Upper lobe of left lung (tissue), 6 donors: ENCODE results near the gene BSPRY. TPM values are rescaled to one million over a fixed set of nuclear protein-coding genes. Genes with fewer than 3 reads are reported as not detected.

Experiments
- ATAC-seq, 2 donors: fragments of 200-7000 bp; cut with Tn5 transposase; one replicate each; pipeline ENCODE4 v1.9.1; 2022; ENCODE audit warnings: mild to moderate bottlenecking in 2 of 2, moderate library complexity in 2 of 2; ENCODE audit not compliant: low FRiP score in 2 of 2
- DNase-seq, 2 donors: peaks; one replicate each; pipeline ENCODE4 v3.0.0-alpha.2; 2019 to 2020
- H3K27ac ChIP-seq, 4 donors: fragments of 200-600 bp; sonication (generic); one replicate each; pipeline ENCODE4 v1.5.1; 2016 to 2019
- H3K27me3 ChIP-seq, 4 donors: fragments of 200-600 bp; sonication (generic); one replicate each; pipeline ENCODE4 v1.5.1; 2017 to 2019
- H3K36me3 ChIP-seq, 4 donors: fragments of 200-600 bp; sonication (generic); one replicate each; pipeline ENCODE4 v1.5.1; 2016 to 2019
- H3K4me1 ChIP-seq, 4 donors: fragments of 200-600 bp; sonication (generic); one replicate each; pipeline ENCODE4 v1.5.1; 2018 to 2019
- H3K4me3 ChIP-seq, 4 donors: fragments of 200-600 bp; sonication (generic); one replicate each; pipeline ENCODE4 v1.5.1; 2017 to 2019; ENCODE audit warnings: mild to moderate bottlenecking in 2 of 4, moderate library complexity in 1 of 4
- H3K9me3 ChIP-seq, 4 donors: fragments of 200-600 bp; sonication (generic); one replicate each; pipeline ENCODE4 v1.5.1; 2018 to 2019
- CTCF ChIP-seq, 6 experiments: fragments of 450-650 bp in 4 of 6; fragments of 200-600 bp in 2 of 6; sonication (generic) in 2 of 6; IDR thresholded peaks; one replicate each; pipeline ENCODE4 v1.5.1; 2016 to 2019; ENCODE audit warnings: antibody characterized with exemption in 6 of 6
- EP300 ChIP-seq, 4 donors: sonication (generic); formaldehyde crosslinking; IDR thresholded peaks; one replicate each; pipeline ENCODE4 v1.5.1; 2017; ENCODE audit warnings: antibody characterized with exemption in 4 of 4, control low read depth in 2 of 4
- POLR2A ChIP-seq, 4 donors: fragments of 450-650 bp; IDR thresholded peaks; one replicate each; pipeline ENCODE4 v1.5.1; 2016 to 2017; ENCODE audit warnings: antibody characterized with exemption in 4 of 4, mild to moderate bottlenecking in 2 of 4
- POLR2AphosphoS5 ChIP-seq, 2 donors: sonication (generic); formaldehyde crosslinking; IDR thresholded peaks; one replicate each; pipeline ENCODE4 v1.5.1; 2017; ENCODE audit warnings: antibody characterized with exemption in 2 of 2
- WGBS, 2 donors: methylation state at CpG; one replicate each; pipeline ENCODE4 v1.1.5; 2017 to 2018; 5-methylcytosine and 5-hydroxymethylcytosine counted together
- total RNA-seq, 6 donors: library from RNA; depleted of rRNA in 4 of 6; stranded (reverse); fragments of >200 nt in 4 of 6; gene quantifications; one replicate each; pipeline versions ENCODE4 v1.1.0 to v1.2.1, GENCODE V29; 2016 to 2021
- donor health status: DM: no; HTN: no; CAD: no; lungs with moderate emphysema.
- donor health status: DM: no; HTN: yes; CAD: no; lungs with severe emphysema.

Gene BSPRY
- total RNA-seq, 6 donors from 2014 or later, result 5.2 to 21.1 (median 12.7) TPM

- TF ChIP-seq POLR2AphosphoS5 (IDR thresholded peaks at IDR 0.05) (no peak), CTCF (IDR thresholded peaks at IDR 0.05) (no peak), POLR2A (IDR thresholded peaks at IDR 0.05) (no peak), EP300 (IDR thresholded peaks at IDR 0.05) (no peak)
- Histone ChIP-seq H3K4me3 (no peak overlapping the region), H3K4me1 (no peaks in the 10 kb centered on the region), H3K36me3 (peaks cover 0 to 12% (median 5%) of the 10 kb centered on the region in 4 donors), H3K27ac (no peak overlapping the region), H3K9me3 (no peaks in the 10 kb centered on the region), H3K27me3 (no peaks in the 10 kb centered on the region)
- ATAC-seq, result no peak
- WGBS, 2 donors, result 77% methylated on average over 6 of the region's 6 CpGs
- no peak for DNase-seq
Measured at GRCh38 chr9:113322671-113323070, 26.7 kb upstream of the BSPRY start.

- Histone ChIP-seq H3K27me3 (no peaks in the 10 kb centered on the region), H3K36me3 (peaks cover 0 to under 1% (median under 1%) of the 10 kb centered on the region in 4 donors), H3K4me1 (no peaks in the 10 kb centered on the region), H3K9me3 (no peaks in the 10 kb centered on the region), H3K27ac (no peak overlapping the region), H3K4me3 (no peak overlapping the region)
- ATAC-seq, result no peak
- no peak for DNase-seq
- TF ChIP-seq POLR2AphosphoS5 (IDR thresholded peaks at IDR 0.05) (no peak), POLR2A (IDR thresholded peaks at IDR 0.05) (no peak), CTCF (IDR thresholded peaks at IDR 0.05) (no peak), EP300 (IDR thresholded peaks at IDR 0.05) (no peak)
- WGBS, 2 donors, result 90 to 96% methylated on average over 4 of the region's 4 CpGs
Measured at GRCh38 chr9:113326230-113326629, 23.1 kb upstream of the BSPRY start.

- Histone ChIP-seq H3K27me3 (no peaks in the 10 kb centered on the region), H3K27ac (no peak overlapping the region), H3K4me3 (no peak overlapping the region), H3K4me1 (no peaks in the 10 kb centered on the region), H3K36me3 (peaks cover 0 to 5% (median 0%) of the 10 kb centered on the region in 4 donors), H3K9me3 (no peaks in the 10 kb centered on the region)
- TF ChIP-seq EP300 (IDR thresholded peaks at IDR 0.05), result no peak
- TF ChIP-seq CTCF (IDR thresholded peaks at IDR 0.05), result no peak
- TF ChIP-seq POLR2A (IDR thresholded peaks at IDR 0.05), result no peak
- no peak for TF ChIP-seq POLR2AphosphoS5 (IDR thresholded peaks at IDR 0.05)
- DNase-seq, result no peak
- WGBS, 2 donors, result 90% methylated on average over 3 of the region's 3 CpGs
- ATAC-seq, result no peak
Measured at GRCh38 chr9:113328045-113328782, 21.1 kb upstream of the BSPRY start.

- H3K9me3 ChIP-seq, result no peaks in the 10 kb centered on the region
- DNase-seq (no peak), ATAC-seq (no peak)
- H3K27me3 ChIP-seq, result no peaks in the 10 kb centered on the region
- H3K27ac ChIP-seq, result no peak overlapping the region
- H3K36me3 ChIP-seq, result peaks cover 0 to 5% (median 0%) of the 10 kb centered on the region in 4 donors
- no peaks in the 10 kb centered on the region for H3K4me1 ChIP-seq
- TF ChIP-seq EP300 (IDR thresholded peaks at IDR 0.05), result no peak
- no peak for TF ChIP-seq CTCF (IDR thresholded peaks at IDR 0.05)
- no peak for TF ChIP-seq POLR2AphosphoS5 (IDR thresholded peaks at IDR 0.05)
- TF ChIP-seq POLR2A (IDR thresholded peaks at IDR 0.05), result no peak
- no peak overlapping the region for H3K4me3 ChIP-seq
- WGBS, 2 donors, result 71 to 80% methylated on average over 4 of the region's 4 CpGs
Measured at GRCh38 chr9:113331780-113332179, 17.6 kb upstream of the BSPRY start.

GRCh38 chr9:113337714-113338113 lies 11.6 kb upstream of the BSPRY start:
- Histone ChIP-seq H3K27ac (no peak overlapping the region), H3K27me3 (no peaks in the 10 kb centered on the region), H3K36me3 (no peaks in the 10 kb centered on the region), H3K4me1 (peaks cover 8 to 15% (median 12%) of the 10 kb centered on the region in 4 donors), H3K9me3 (no peaks in the 10 kb centered on the region), H3K4me3 (no peak overlapping the region)
- no peak for ATAC-seq
- 93 to 100% methylated on average over 2 of the region's 2 CpGs for WGBS, 2 donors
- TF ChIP-seq CTCF (IDR thresholded peaks at IDR 0.05) (no peak), EP300 (IDR thresholded peaks at IDR 0.05) (no peak), POLR2A (IDR thresholded peaks at IDR 0.05) (no peak), POLR2AphosphoS5 (IDR thresholded peaks at IDR 0.05) (no peak)
- DNase-seq, result no peak
